ENCODE results near the gene MSL1.

MSL1 gene

DNA sequence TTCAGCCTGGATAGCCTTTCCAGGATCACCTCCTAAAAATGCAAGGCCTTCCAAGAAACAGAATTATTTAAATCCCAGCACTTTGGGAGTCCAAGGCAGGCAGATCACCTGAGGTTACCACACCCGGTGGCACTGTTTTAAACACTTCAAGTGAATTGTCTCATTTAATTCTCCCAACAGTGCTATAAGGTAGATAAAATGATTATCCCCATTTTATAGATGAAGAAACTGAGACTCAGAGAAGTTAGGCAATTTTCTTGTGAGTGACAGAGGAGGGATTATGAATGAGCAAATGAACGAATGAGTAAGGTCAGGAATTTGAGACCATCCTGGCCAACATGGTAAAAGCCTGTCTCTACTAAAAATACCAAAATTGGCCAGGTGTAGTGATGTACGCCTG is 42.2 kb upstream of the MSL1 start:
- Histone ChIP-seq H3K27me3 (ENCODE audit: insufficient read depth, low read length) (no peaks in the 10 kb centered on the region), H3K79me2 (ENCODE audit: control insufficient read depth, insufficient read depth, low read length, unreplicated experiment) (no peaks in the 10 kb centered on the region), H2AFZ (ENCODE audit: low read length, unreplicated experiment) (no peak overlapping the region), H3K4me3 (ENCODE audit: low read depth, low read length) (no peak overlapping the region), H3K4me1 (ENCODE audit: control insufficient read depth, insufficient read depth, low read length, unreplicated experiment) (peaks cover 27% of the 10 kb centered on the region), H3K36me3 (ENCODE audit: insufficient read depth, low read length) (0 out of 2 replicates have a peak, but pooled peaks cover 3% of the 10 kb centered on the region), H3K27ac (ENCODE audit: low read depth, low read length) (no peak overlapping the region)

GRCh38 chr17:40084477-40084876 is 37.3 kb upstream of the MSL1 start:
- H3K79me2 ChIP-seq (ENCODE audit: control insufficient read depth, insufficient read depth, low read length, unreplicated experiment): no peaks in the 10 kb centered on the region
- H2AFZ ChIP-seq (ENCODE audit: low read length, unreplicated experiment): no peak overlapping the region
- no peak overlapping the region for H3K27ac ChIP-seq (ENCODE audit: low read depth, low read length)
- H3K4me1 ChIP-seq (ENCODE audit: control insufficient read depth, insufficient read depth, low read length, unreplicated experiment): no peaks in the 10 kb centered on the region
- H3K36me3 ChIP-seq (ENCODE audit: insufficient read depth, low read length): peaks cover 15% of the 10 kb centered on the region; the same call in 1 of the 2 replicates
- no peak overlapping the region for H3K4me3 ChIP-seq (ENCODE audit: low read depth, low read length)
- no peaks in the 10 kb centered on the region for H3K27me3 ChIP-seq (ENCODE audit: insufficient read depth, low read length)

GRCh38 chr17:40086150-40087044 is 35.4 kb upstream of the MSL1 start:
- Histone ChIP-seq H3K79me2 (ENCODE audit: control insufficient read depth, insufficient read depth, low read length, unreplicated experiment) (no peaks in the 10 kb centered on the region), H3K4me1 (ENCODE audit: control insufficient read depth, insufficient read depth, low read length, unreplicated experiment) (no peaks in the 10 kb centered on the region), H3K27ac (ENCODE audit: low read depth, low read length) (no peak overlapping the region), H3K36me3 (ENCODE audit: insufficient read depth, low read length) (peaks cover 15% of the 10 kb centered on the region; the same call in 1 of the 2 replicates), H2AFZ (ENCODE audit: low read length, unreplicated experiment) (no peak overlapping the region), H3K27me3 (ENCODE audit: insufficient read depth, low read length) (no peaks in the 10 kb centered on the region), H3K4me3 (ENCODE audit: low read depth, low read length) (no peak overlapping the region)

DNA sequence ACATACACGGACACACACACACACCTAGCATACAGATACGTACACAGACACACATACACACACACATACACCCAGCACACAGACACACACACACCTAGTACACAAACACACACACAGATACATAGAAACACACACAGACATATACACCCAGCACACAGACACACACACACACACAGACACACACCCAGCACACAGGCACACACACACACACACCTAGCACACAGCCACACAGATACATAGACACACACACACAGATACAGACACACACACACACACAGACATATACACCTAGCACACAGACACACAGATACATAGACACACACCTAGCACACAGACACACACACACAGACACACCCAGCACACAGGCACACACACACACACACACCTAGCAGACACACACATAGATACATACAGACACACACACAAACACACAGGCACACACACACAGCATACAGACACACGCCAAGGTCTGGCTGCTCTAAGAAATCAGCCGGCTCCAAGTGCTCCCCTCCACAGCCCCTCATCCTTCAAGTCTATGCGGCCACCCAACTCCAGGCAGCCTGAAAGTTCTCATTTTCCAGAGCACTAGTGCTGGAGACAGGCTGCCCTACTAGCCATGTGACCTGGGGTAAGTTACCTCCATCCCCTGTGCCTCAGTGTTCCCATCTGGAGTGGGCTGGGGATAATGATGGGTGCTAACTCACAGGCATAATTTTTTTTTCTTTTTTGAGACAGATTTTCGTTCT is 34.5 kb upstream of the MSL1 start:
- H3K36me3 ChIP-seq (ENCODE audit: insufficient read depth, low read length): peaks cover 15% of the 10 kb centered on the region; the same call in 1 of the 2 replicates

GRCh38 chr17:40087903-40088718 is 33.7 kb upstream of the MSL1 start:
- Histone ChIP-seq H3K79me2 (ENCODE audit: control insufficient read depth, insufficient read depth, low read length, unreplicated experiment) (no peaks in the 10 kb centered on the region), H3K27me3 (ENCODE audit: insufficient read depth, low read length) (no peaks in the 10 kb centered on the region), H2AFZ (ENCODE audit: low read length, unreplicated experiment) (no peak overlapping the region), H3K27ac (ENCODE audit: low read depth, low read length) (no peak overlapping the region), H3K36me3 (ENCODE audit: insufficient read depth, low read length) (peaks cover 15% of the 10 kb centered on the region; the same call in 1 of the 2 replicates), H3K4me1 (ENCODE audit: control insufficient read depth, insufficient read depth, low read length, unreplicated experiment) (no peaks in the 10 kb centered on the region), H3K4me3 (ENCODE audit: low read depth, low read length) (no peak overlapping the region)

More for the DNA sequence above, 34.5 kb upstream of the MSL1 start:
- no peak overlapping the region for H3K4me3 ChIP-seq (ENCODE audit: low read depth, low read length)
- H3K27ac ChIP-seq (ENCODE audit: low read depth, low read length): no peak overlapping the region
- H3K27me3 ChIP-seq (ENCODE audit: insufficient read depth, low read length): no peaks in the 10 kb centered on the region
- H3K4me1 ChIP-seq (ENCODE audit: control insufficient read depth, insufficient read depth, low read length, unreplicated experiment): no peaks in the 10 kb centered on the region
- no peaks in the 10 kb centered on the region for H3K79me2 ChIP-seq (ENCODE audit: control insufficient read depth, insufficient read depth, low read length, unreplicated experiment)
- H2AFZ ChIP-seq (ENCODE audit: low read length, unreplicated experiment): no peak overlapping the region

DNA sequence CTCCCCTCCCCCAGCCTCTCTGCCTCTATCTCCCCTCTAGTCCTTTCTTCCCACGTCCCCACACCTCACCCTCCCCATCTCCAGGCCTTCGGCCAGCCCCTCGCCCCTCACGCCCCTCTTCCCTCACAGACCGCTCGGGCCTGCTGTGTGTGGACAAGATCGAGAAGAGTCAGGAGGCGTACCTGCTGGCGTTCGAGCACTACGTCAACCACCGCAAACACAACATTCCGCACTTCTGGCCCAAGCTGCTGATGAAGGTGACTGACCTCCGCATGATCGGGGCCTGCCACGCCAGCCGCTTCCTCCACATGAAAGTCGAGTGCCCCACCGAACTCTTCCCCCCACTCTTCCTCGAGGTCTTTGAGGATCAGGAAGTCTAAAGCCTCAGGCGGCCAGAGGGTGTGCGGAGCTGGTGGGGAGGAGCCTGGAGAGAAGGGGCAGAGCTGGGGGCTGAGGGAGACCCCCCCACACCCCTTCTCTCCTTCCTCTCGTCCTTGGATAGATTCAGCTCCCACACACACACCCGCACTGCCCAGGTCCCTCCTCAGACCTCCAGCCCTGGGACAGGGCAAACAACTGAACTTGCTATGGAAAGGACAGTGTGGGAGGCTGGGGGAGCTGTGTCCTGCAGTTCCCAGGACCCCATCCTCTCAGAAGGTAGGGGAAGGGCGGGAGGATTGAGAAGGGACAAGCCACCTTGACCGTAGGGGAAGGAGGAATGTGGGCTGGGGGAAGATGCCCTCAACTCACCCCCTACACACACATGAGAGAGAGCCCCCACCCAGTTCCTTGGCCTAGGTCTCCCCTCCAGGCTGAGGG is 32.5 kb upstream of the MSL1 start:
- H2AFZ ChIP-seq (ENCODE audit: low read length, unreplicated experiment): no peak overlapping the region
- H3K27ac ChIP-seq (ENCODE audit: low read depth, low read length): no peak overlapping the region
- peaks cover 12% of the 10 kb centered on the region; the same call in 1 of the 2 replicates for H3K36me3 ChIP-seq (ENCODE audit: insufficient read depth, low read length)
- no peaks in the 10 kb centered on the region for H3K4me1 ChIP-seq (ENCODE audit: control insufficient read depth, insufficient read depth, low read length, unreplicated experiment)
- no peaks in the 10 kb centered on the region for H3K79me2 ChIP-seq (ENCODE audit: control insufficient read depth, insufficient read depth, low read length, unreplicated experiment)
- H3K4me3 ChIP-seq (ENCODE audit: low read depth, low read length): no peak overlapping the region
- H3K27me3 ChIP-seq (ENCODE audit: insufficient read depth, low read length): no peaks in the 10 kb centered on the region

DNA sequence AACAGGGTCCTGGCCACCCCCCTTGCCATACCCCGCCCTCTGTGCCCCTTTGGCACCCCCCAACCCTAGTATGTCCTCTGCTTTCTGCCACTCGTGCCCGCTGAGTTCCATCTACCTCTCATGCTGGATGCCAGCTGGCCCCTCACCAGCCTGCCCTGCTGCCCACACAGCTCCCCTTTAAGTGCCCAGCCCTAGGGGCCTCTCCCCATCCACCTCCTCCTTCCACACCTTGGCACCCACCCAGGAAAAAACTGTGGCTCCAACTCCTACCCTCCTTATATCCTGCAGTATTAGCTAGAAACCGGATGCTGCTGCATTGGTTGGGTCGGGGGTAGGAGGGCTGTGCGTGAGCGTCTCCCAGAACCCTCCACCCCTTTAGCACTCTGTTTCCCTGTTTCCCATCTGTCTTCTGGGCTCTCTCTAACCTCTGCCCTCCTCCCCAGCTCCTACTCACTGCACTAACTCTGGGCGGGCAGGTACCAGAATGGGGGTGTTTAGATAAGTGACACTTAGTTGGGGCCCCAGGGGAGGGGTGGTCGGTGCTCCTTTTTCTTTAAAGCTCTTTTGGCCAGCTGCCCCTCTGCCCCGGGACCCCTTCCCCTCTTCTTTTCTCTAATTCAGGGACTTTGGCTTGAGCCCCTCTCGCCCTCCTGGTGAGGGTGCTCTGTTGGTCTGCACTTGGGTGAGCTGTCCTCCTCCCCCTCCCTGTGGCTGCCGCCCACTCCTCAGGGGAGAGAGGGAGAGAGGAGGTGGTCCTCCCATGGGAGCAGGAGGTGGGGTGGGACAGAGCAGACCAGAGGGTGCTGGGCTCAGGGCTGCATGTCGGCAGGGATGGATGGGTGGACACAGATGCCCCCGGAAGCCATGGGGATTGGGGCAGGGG is 31.3 kb upstream of the MSL1 start:
- H3K27me3 ChIP-seq (ENCODE audit: insufficient read depth, low read length): no peaks in the 10 kb centered on the region
- H2AFZ ChIP-seq (ENCODE audit: low read length, unreplicated experiment): no peak overlapping the region
- no peak overlapping the region for H3K27ac ChIP-seq (ENCODE audit: low read depth, low read length)
- H3K4me3 ChIP-seq (ENCODE audit: low read depth, low read length): no peak overlapping the region
- H3K4me1 ChIP-seq (ENCODE audit: control insufficient read depth, insufficient read depth, low read length, unreplicated experiment): no peaks in the 10 kb centered on the region
- H3K79me2 ChIP-seq (ENCODE audit: control insufficient read depth, insufficient read depth, low read length, unreplicated experiment): no peaks in the 10 kb centered on the region
- H3K36me3 ChIP-seq (ENCODE audit: insufficient read depth, low read length): peaks cover 11% of the 10 kb centered on the region; the same call in 1 of the 2 replicates

- Histone ChIP-seq H3K27ac (ENCODE audit: low read depth, low read length) (no peak overlapping the region), H3K4me1 (ENCODE audit: control insufficient read depth, insufficient read depth, low read length, unreplicated experiment) (peaks cover 4% of the 10 kb centered on the region), H3K36me3 (ENCODE audit: insufficient read depth, low read length) (peaks cover 12% of the 10 kb centered on the region; the same call in 1 of the 2 replicates), H3K79me2 (ENCODE audit: control insufficient read depth, insufficient read depth, low read length, unreplicated experiment) (no peaks in the 10 kb centered on the region), H3K27me3 (ENCODE audit: insufficient read depth, low read length) (no peaks in the 10 kb centered on the region), H2AFZ (ENCODE audit: low read length, unreplicated experiment) (no peak overlapping the region), H3K4me3 (ENCODE audit: low read depth, low read length) (no peak overlapping the region)
These were observed 29.9 kb upstream of the MSL1 start for GRCh38 chr17:40091691-40092397.

DNA sequence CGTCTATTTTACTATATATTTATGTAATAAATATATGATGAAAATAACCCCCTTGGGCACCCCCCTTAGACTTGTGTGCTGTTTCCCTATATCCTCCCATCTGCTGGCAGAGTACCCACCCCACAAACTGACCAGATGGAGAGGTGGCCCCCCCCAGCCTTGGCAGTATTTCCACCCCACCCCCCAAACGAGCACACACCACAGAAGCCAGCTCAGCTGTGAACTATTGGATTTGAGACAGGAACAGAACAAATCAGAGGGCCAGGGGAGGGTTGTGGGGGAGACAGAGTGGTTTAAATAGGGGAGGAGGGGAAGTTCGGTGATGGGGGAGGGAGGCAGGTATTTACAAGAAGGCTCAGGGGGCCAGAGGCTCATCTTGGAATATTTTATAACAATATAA is 29.2 kb upstream of the MSL1 start:
- peaks cover 8% of the 10 kb centered on the region; the same call in 1 of the 2 replicates for H3K36me3 ChIP-seq (ENCODE audit: insufficient read depth, low read length)

More for the DNA sequence above, 29.2 kb upstream of the MSL1 start:
- Histone ChIP-seq H3K79me2 (ENCODE audit: control insufficient read depth, insufficient read depth, low read length, unreplicated experiment) (peaks cover 2% of the 10 kb centered on the region), H3K27me3 (ENCODE audit: insufficient read depth, low read length) (no peaks in the 10 kb centered on the region), H3K27ac (ENCODE audit: low read depth, low read length) (no peak overlapping the region), H2AFZ (ENCODE audit: low read length, unreplicated experiment) (no peak overlapping the region), H3K4me3 (ENCODE audit: low read depth, low read length) (no peak overlapping the region), H3K4me1 (ENCODE audit: control insufficient read depth, insufficient read depth, low read length, unreplicated experiment) (peaks cover 9% of the 10 kb centered on the region)

Data from ACC112 (cell line).